Measurements from ENCODE around the gene SAMD3.

DNA sequence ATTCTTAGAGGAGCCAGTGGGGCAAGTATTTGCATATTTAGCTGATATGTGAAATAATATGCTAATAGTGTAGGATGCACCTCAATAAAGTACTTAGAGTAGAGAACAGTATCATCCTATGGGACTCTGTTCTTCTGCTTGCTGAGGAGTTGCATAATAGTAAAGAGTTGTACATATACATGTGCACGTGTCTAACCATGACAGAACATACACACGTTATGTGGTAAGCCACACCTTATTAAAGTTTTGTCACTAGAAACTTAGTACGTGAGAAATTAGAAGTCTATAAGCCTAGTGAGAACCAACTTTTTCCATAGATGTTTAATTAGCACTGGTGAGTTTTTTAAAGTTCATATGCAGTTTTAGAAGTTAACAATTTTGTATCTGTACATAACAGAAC is 123.6 kb downstream of the SAMD3 start:
- no peak for TF ChIP-seq POLR2A (IDR thresholded peaks at IDR 0.05)
- TF ChIP-seq, protein P1, sequence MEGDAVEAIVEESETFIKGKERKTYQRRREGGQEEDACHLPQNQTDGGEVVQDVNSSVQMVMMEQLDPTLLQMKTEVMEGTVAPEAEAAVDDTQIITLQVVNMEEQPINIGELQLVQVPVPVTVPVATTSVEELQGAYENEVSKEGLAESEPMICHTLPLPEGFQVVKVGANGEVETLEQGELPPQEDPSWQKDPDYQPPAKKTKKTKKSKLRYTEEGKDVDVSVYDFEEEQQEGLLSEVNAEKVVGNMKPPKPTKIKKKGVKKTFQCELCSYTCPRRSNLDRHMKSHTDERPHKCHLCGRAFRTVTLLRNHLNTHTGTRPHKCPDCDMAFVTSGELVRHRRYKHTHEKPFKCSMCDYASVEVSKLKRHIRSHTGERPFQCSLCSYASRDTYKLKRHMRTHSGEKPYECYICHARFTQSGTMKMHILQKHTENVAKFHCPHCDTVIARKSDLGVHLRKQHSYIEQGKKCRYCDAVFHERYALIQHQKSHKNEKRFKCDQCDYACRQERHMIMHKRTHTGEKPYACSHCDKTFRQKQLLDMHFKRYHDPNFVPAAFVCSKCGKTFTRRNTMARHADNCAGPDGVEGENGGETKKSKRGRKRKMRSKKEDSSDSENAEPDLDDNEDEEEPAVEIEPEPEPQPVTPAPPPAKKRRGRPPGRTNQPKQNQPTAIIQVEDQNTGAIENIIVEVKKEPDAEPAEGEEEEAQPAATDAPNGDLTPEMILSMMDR (IDR thresholded peaks at IDR 0.05): no peak

Data from adrenal gland (tissue), 5 donors.